Activated naive CD8-positive, alpha-beta T cell treated with anti-CD3 and anti-CD28 coated beads for 36 hours (primary cell): ENCODE data around the gene RAD51C. TPM values are rescaled to one million over a fixed set of nuclear protein-coding genes. Genes with fewer than 3 reads are reported as not detected.

Source experiments
- DNase-seq: peaks from one replicate; pipeline ENCODE4 v3.0.0; 2021
- H3K27ac Mint-ChIP-seq: one replicate; pipeline ENCODE4 v1.8.0; 2022; ENCODE audit warnings: mild to moderate bottlenecking, moderate library complexity, mixed read lengths
- H3K27me3 Mint-ChIP-seq: one replicate; pipeline ENCODE4 v1.8.0; 2022; ENCODE audit warnings: mild to moderate bottlenecking, mixed read lengths
- H3K36me3 Mint-ChIP-seq: one replicate; pipeline ENCODE4 v1.8.0; 2021; ENCODE audit warnings: mild to moderate bottlenecking, mixed read lengths
- H3K4me1 Mint-ChIP-seq: one replicate; pipeline ENCODE4 v1.8.0; 2021; ENCODE audit warnings: mixed read lengths
- H3K4me3 Mint-ChIP-seq: one replicate; pipeline ENCODE4 v1.8.0; 2022; ENCODE audit warnings: mild to moderate bottlenecking, moderate library complexity, mixed read lengths
- H3K9me3 Mint-ChIP-seq: one replicate; pipeline ENCODE4 v1.8.0; 2022; ENCODE audit warnings: mixed read lengths
- total RNA-seq, 2 experiments: library from RNA; stranded (reverse); gene quantifications; one replicate each; pipeline ENCODE4 v1.2.3, GENCODE V29; 2021

The RAD51C gene
- total RNA-seq, 2 experiments from 2014 or later = 77.3 to 86.7 TPM

DNA sequence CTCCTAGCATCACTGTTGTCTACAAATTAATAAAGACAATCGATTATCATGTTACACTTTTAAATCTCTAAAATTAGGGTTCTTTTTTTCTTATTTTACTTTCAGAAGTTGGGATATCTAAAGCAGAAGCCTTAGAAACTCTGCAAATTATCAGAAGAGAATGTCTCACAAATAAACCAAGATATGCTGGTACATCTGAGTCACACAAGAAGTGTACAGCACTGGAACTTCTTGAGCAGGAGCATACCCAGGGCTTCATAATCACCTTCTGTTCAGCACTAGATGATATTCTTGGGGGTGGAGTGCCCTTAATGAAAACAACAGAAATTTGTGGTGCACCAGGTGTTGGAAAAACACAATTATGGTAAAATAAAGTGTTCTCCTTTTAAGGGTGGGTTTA, 2.4 kb downstream of the RAD51C start:
- H3K27ac Mint-ChIP-seq = no peak overlapping the region
- DNase-seq = no peak
- H3K9me3 Mint-ChIP-seq = peaks cover 2% of the 10 kb centered on the region
- no peaks in the 10 kb centered on the region for H3K27me3 Mint-ChIP-seq
- H3K4me3 Mint-ChIP-seq = peak overlapping the region; percentile 48
- H3K36me3 Mint-ChIP-seq = peaks cover 21% of the 10 kb centered on the region
- peaks cover 23% of the 10 kb centered on the region for H3K4me1 Mint-ChIP-seq

DNA sequence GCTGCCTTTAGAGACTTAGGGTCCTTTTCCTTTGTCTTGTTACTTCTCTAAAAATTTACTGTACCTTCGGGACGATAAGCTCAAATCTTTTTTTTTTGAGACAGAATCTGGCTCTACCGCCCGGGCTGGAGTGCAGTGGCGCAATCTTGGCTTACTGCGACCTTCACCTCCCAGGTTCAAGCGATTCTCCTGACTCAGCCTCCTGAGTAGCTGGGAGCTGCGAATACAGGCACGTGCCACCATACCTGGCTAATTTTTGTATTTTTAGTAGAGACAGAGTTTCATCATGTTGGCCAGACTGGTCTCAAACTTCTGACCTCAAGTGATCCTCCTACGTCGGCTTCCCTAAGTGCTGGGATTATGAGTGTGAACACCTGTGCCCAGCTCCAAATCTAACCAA, 7.4 kb downstream of the RAD51C start:
- H3K4me3 Mint-ChIP-seq = no peak overlapping the region
- H3K27ac Mint-ChIP-seq = no peak overlapping the region
- H3K36me3 Mint-ChIP-seq = peaks cover 11% of the 10 kb centered on the region
- H3K4me1 Mint-ChIP-seq = peaks cover 8% of the 10 kb centered on the region
- H3K27me3 Mint-ChIP-seq = no peaks in the 10 kb centered on the region
- no peaks in the 10 kb centered on the region for H3K9me3 Mint-ChIP-seq
- no peak for DNase-seq

DNA sequence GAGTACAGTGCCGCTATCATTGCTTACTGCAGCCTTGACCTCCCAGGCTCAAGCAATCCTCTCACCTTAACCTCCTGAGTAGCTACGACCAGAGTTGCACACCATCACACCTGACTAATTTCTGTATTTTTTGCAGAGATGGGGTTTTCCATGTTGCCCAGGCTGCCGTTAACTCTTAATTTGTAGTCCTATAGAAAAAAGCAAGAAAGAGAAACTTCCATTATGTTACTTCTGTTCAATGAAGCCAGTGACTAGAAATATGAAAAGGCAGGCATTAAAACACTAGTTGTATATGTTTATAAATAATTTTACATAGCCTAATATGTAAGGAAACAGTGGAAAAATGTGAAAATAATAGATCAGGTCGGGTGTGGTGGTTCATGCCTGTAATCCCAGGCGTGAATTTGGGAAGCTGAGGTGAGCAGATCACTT, 9.7 kb downstream of the RAD51C start:
- H3K27ac Mint-ChIP-seq = no peak overlapping the region
- H3K4me1 Mint-ChIP-seq = peaks cover 11% of the 10 kb centered on the region
- no peaks in the 10 kb centered on the region for H3K9me3 Mint-ChIP-seq
- no peaks in the 10 kb centered on the region for H3K27me3 Mint-ChIP-seq
- no peak for DNase-seq
- peaks cover 15% of the 10 kb centered on the region for H3K36me3 Mint-ChIP-seq
- H3K4me3 Mint-ChIP-seq = no peak overlapping the region

DNA sequence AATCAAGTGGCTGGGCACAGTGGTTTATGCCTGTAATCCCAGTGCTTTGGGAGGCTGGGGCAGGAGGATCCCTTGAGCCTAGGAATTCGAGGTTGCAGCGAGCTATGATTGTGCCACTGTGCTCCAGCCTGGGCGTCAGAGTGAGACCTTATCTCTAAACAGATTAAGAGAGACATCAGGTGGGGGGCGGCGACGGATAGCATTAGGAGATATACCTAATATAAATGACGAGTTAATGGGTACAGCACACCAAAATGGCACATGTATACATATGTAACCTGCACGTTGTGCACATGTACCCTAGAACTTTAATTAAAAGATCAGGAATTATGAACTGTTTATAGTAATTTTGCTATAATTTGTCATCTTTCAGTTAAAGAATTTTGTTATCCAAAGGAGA, 10.3 kb downstream of the RAD51C start:
- no peak for DNase-seq
- H3K4me3 Mint-ChIP-seq = no peak overlapping the region
- H3K27me3 Mint-ChIP-seq = no peaks in the 10 kb centered on the region
- H3K36me3 Mint-ChIP-seq = peaks cover 15% of the 10 kb centered on the region
- H3K9me3 Mint-ChIP-seq = no peaks in the 10 kb centered on the region
- peak overlapping the region; percentile 20 for H3K27ac Mint-ChIP-seq
- H3K4me1 Mint-ChIP-seq = peaks cover 11% of the 10 kb centered on the region

DNA sequence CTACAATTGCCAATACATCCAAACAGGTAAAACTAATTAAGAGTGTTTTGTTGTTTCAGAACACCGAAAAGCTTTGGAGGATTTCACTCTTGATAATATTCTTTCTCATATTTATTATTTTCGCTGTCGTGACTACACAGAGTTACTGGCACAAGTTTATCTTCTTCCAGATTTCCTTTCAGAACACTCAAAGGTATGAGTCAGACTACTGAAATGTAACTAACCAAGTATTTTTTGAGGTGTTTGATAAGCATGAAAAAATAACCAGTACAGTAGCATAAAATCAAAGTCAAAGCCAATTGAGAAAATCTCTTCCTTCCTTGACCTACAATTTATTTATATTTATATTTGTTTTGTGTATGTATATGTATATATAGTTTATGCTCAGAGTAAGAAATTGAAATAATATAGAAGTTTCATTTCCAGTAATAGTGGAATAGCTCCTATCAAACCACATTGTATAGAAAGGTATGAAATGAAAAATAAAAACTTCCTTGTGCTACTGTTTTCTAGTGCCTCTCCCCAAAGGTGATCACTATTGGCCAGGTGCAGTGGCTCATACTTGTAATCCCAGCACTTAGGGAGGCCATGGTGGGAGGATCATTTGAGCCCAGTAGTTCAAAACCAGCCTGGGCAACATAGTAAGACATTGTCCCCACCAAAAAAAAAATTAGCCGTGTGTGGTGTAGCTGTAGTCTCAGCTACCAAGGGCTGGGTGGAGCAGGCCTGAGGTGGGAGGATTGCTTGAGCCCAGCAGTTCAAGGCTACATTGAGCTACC, 10.9 kb downstream of the RAD51C start:
- DNase-seq = no peak
- Mint-ChIP-seq H3K27ac (no peak overlapping the region), H3K27me3 (no peaks in the 10 kb centered on the region), H3K36me3 (peaks cover 15% of the 10 kb centered on the region), H3K9me3 (no peaks in the 10 kb centered on the region), H3K4me1 (peaks cover 11% of the 10 kb centered on the region), H3K4me3 (no peak overlapping the region)

DNA sequence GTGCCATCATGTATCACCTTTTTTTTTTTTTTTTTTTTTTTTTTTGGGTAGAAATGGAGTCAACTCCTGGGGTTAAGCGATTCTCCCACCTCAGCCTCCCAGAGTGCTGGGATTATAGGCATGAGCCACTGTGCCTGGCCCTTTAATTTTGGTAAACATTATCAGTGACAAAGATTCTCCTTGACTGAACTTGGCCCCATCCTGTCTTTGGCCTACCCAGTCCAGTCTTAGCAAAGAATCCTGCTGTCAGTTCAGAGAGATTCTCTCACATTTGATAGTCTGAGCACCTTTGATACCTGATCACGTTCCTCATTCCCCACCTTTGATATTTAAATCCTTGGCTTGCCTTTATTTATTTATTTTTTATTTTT, 11.5 kb downstream of the RAD51C start:
- H3K27me3 Mint-ChIP-seq = no peaks in the 10 kb centered on the region
- peaks cover 11% of the 10 kb centered on the region for H3K4me1 Mint-ChIP-seq
- H3K36me3 Mint-ChIP-seq = peaks cover 15% of the 10 kb centered on the region
- no peak overlapping the region for H3K27ac Mint-ChIP-seq
- no peak for DNase-seq
- no peak overlapping the region for H3K4me3 Mint-ChIP-seq
- H3K9me3 Mint-ChIP-seq = no peaks in the 10 kb centered on the region

DNA sequence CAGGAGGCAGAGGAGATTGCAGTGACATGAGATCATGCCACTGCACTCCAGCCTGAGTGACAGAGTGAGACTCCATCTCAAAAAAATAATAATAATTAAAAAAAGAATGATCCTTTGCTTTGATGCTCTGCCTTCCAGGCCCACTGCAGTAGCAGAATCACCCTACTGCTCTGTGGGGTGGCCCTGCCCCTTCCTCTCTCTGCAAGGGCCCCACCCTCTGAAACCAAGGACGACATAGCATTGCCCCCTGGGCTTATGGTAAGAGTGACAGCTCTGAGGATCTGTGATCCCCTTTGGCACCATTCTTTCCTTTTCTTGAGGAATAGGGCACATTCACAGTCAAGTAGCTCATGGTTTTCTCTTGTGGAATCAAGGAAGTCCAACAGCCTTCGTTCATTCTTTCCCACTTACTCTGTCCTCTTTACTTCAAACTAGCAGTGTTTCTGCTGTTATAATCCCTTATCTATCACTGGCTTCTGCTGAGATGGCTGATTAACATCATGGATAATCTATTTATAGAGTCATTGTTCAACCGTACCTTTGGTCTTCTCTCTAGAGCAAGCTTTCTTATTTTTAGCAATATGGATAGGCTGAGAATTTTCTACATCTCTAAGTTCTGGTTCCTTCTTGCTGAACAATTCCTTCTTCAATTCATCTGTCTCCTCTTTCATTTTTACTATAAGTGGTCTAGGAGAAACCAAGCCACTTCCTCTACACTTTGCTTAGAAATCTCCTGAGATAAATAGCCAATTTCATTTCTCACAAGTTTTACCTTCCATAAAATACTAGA, 14.1 kb downstream of the RAD51C start:
- no peak for DNase-seq
- Mint-ChIP-seq H3K4me3 (no peak overlapping the region), H3K9me3 (no peaks in the 10 kb centered on the region), H3K27me3 (no peaks in the 10 kb centered on the region), H3K4me1 (peaks cover 11% of the 10 kb centered on the region), H3K36me3 (peaks cover 20% of the 10 kb centered on the region), H3K27ac (peak overlapping the region; percentile 3)

DNA sequence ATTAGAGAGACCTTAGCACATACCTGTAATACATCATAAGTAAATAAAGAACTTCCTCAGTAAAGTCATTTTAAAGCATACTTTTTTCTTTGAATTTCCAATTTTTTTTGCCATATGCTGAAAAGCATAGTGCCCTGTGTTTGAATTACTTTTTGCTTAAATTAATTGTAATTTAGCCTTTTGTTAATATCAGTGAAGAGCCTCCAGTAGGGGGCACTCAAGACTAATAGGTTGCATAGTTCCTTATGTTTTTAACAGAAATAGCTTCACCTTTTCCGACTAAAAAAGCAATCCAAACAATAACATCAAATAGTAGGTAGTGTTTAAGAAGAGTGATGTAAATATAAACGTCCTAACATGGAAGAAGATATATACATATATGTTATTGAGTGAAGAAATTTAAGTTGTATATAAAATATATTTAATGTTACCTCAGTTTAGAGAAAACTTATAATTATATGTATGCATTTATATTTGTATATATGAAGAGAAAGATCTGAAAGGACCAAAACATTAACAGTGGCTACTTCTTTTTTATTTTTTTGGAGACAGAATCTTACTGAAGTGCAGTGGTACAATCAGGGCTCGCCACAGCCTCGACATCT, 18.6 kb downstream of the RAD51C start:
- DNase-seq = no peak
- H3K9me3 Mint-ChIP-seq = no peaks in the 10 kb centered on the region

DNA sequence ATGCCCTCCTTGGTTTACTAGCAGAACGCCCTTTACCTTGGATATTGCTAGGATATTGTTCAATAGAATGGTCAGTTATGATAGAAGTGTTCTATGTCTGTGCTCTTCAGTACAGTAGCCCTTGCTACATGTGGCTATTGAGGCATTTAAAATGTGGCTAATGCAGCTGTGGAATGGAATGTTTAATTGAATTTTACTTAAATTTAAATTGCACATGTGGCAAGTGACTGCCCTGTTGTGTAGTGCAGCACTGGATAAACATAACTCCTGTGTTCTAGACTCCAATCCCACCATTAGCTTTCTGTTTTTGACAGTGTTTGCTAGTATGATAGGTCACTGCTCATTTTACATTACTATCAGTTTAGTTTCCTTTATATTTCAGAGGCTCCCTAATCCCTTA, 29.9 kb downstream of the RAD51C start:
- Mint-ChIP-seq H3K27ac (no peak overlapping the region), H3K4me1 (no peaks in the 10 kb centered on the region), H3K4me3 (no peak overlapping the region), H3K9me3 (no peaks in the 10 kb centered on the region), H3K27me3 (no peaks in the 10 kb centered on the region), H3K36me3 (peaks cover 8% of the 10 kb centered on the region)
- no peak for DNase-seq

More for the DNA sequence above, 18.6 kb downstream of the RAD51C start:
- H3K27me3 Mint-ChIP-seq = no peaks in the 10 kb centered on the region
- no peak overlapping the region for H3K27ac Mint-ChIP-seq
- no peak overlapping the region for H3K4me3 Mint-ChIP-seq
- peaks cover 21% of the 10 kb centered on the region for H3K36me3 Mint-ChIP-seq
- peaks cover 7% of the 10 kb centered on the region for H3K4me1 Mint-ChIP-seq

DNA sequence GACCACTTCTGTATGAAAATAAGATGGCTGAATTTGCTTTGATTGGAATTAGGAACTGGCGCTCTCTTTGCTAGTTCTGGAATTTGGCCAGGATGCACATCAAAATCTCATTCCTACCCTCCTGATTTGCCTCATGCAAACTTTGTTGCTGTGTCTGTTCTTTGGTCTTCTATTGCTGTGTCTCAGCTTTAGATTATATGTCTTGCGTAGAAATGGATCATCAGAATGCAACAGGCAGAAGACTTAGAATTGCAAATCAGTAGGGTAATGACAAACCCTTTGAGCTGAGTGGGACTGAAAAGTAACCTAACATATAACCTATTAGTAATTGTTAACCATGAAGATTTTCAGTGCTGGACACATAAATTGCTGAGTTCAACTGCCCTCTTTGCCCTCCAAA, 30.3 kb downstream of the RAD51C start:
- Mint-ChIP-seq H3K36me3 (peaks cover 8% of the 10 kb centered on the region), H3K27ac (no peak overlapping the region), H3K4me1 (no peaks in the 10 kb centered on the region), H3K9me3 (no peaks in the 10 kb centered on the region), H3K4me3 (no peak overlapping the region), H3K27me3 (no peaks in the 10 kb centered on the region)
- no peak for DNase-seq

DNA sequence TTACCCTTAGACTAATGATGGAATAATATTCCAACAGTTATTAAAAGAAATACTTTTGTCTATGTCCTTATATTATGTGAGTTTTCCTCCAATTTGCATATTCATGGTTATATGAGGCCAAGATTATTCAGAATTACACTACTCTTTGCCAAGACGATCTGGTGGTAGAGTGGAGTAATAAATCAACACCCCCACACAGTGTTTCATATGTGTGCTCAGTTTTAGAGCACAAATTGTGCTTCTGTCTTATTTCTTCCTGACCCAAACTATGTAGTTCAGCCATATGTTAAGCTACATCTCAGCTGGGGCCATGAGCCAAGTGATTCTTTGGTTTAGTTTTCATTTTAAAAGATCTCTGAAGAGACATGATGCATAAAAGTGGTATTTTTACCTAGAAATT, 36.4 kb downstream of the RAD51C start:
- Mint-ChIP-seq H3K4me3 (no peak overlapping the region), H3K36me3 (peaks cover 4% of the 10 kb centered on the region), H3K4me1 (no peaks in the 10 kb centered on the region), H3K27ac (no peak overlapping the region), H3K27me3 (no peaks in the 10 kb centered on the region), H3K9me3 (no peaks in the 10 kb centered on the region)
- no peak for DNase-seq

DNA sequence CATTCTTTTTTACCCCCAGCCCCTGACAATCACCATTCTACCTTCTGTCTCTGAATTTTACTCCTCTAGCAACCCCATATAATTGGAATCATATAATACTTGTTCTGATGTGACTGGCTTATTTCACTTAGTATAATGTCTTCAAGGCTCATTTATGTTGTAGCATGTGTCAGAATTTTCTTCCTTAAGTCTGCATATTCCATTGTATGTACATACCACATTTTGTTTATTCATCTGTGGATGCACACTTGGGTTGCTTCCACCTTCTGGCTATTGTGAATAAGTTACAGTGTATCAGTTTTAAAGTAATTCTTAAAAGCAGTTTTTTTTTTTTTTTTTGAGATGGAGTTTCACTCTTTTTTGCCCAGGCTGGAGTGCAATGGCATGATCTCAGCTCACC, 38.5 kb downstream of the RAD51C start:
- no peaks in the 10 kb centered on the region for H3K9me3 Mint-ChIP-seq
- H3K4me1 Mint-ChIP-seq = no peaks in the 10 kb centered on the region
- no peak overlapping the region for H3K27ac Mint-ChIP-seq
- DNase-seq = no peak
- H3K36me3 Mint-ChIP-seq = peaks cover 4% of the 10 kb centered on the region
- H3K27me3 Mint-ChIP-seq = no peaks in the 10 kb centered on the region
- no peak overlapping the region for H3K4me3 Mint-ChIP-seq

DNA sequence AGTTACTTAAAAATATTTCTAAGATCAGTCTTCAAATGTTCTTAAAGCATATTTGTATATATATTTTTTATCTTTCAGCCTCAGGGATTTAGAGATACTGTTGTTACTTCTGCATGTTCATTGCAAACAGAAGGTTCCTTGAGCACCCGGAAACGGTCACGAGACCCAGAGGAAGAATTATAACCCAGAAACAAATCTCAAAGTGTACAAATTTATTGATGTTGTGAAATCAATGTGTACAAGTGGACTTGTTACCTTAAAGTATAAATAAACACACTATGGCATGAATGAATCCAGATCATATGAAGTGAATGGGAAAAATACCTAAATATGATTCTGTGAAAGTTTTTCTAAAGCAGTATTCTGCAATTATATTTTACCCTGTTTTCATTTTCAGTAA, 41.6 kb downstream of the RAD51C start:
- no peaks in the 10 kb centered on the region for H3K4me1 Mint-ChIP-seq
- H3K27ac Mint-ChIP-seq = no peak overlapping the region
- peaks cover 4% of the 10 kb centered on the region for H3K36me3 Mint-ChIP-seq
- no peaks in the 10 kb centered on the region for H3K9me3 Mint-ChIP-seq
- H3K27me3 Mint-ChIP-seq = no peaks in the 10 kb centered on the region
- DNase-seq = no peak
- H3K4me3 Mint-ChIP-seq = no peak overlapping the region

DNA sequence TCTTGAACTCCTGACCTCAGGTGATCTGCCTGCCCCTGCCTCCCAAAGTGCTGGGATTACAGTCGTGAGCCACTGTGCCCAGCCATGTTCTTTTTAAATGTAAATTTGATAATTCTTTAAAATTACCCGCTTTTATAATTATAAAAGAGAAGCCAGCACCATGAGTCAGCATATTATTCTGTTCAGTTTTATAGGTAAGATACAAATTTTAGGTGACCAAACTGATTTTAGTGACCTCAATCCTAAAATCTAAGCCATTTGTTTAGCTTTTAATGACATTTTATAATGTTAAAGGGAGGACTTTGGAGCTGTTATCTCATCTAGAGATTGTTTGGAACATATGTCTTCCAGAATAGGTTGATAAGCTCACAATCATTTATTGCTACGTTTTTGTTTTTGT, 42.4 kb downstream of the RAD51C start:
- Mint-ChIP-seq H3K4me1 (no peaks in the 10 kb centered on the region), H3K36me3 (peaks cover 3% of the 10 kb centered on the region), H3K4me3 (no peak overlapping the region), H3K27me3 (no peaks in the 10 kb centered on the region), H3K27ac (no peak overlapping the region), H3K9me3 (no peaks in the 10 kb centered on the region)
- DNase-seq = no peak

DNA sequence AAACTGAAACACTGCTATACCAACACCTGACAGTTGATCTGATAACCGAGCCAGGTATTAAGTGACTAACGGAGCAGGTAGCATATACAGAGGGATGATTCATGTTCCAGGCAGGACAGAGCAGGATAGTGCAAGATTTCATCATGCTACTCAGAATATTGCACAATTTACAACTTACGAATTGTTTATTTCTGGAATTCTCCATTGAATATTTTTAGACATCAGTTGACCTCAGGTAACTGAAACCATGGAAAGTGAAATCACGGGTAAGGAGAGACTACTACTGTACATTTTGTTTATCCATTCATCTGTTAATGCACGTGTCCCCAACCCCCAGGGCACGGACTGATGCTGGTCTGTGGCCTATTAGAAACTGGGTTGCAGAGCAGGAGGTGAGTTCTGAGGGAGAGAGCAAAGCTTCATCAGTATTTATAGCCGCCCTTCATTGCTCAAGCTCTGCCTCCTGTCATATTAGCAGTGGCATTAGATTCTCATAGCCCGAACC, 48.8 kb downstream of the RAD51C start:
- no peak overlapping the region for H3K27ac Mint-ChIP-seq
- no peaks in the 10 kb centered on the region for H3K4me1 Mint-ChIP-seq

More for the DNA sequence above, 48.8 kb downstream of the RAD51C start:
- no peak for DNase-seq
- Mint-ChIP-seq H3K36me3 (no peaks in the 10 kb centered on the region), H3K27me3 (no peaks in the 10 kb centered on the region), H3K9me3 (no peaks in the 10 kb centered on the region), H3K4me3 (no peak overlapping the region)
